H1 (cell line): ENCODE measurements around the gene SSBP3. TPM values are rescaled to one million over a fixed set of nuclear protein-coding genes. Genes with fewer than 3 reads are reported as not detected.

Experiments
- CTCF ChIA-PET: fragments of 300-600 bp; sonication (Branson Sonifier 250); formaldehyde crosslinking; loops from one replicate; lab custom pipeline; 2021; ENCODE audit not compliant: partially characterized antibody; lab: Charles Lee
- POLR2A ChIA-PET: fragments of 300-600 bp; sonication (Branson Sonifier 250); formaldehyde crosslinking; loops from one replicate; lab custom pipeline; 2021; ENCODE audit warnings: inconsistent platforms; ENCODE audit not compliant: partially characterized antibody; lab: Charles Lee
- DNase-seq, 2 experiments: peaks; one replicate each; pipeline versions ENCODE4 v3.0.0 to v3.0.0-alpha.2; 2010 to 2022; ENCODE audit warnings: low spot score in 2 of 2, low read depth in 1 of 2, mixed read lengths in 1 of 2
- FAIRE-seq: peaks from 2 replicates; lab custom pipeline; 2011; peaks lifted over from hg19 to GRCh38; lab: Jason Lieb, UNC
- H2AFZ ChIP-seq: 2 replicates; pipeline ENCODE4 v1.8.1; 2012; ENCODE audit warnings: low read length, inconsistent platforms
- H2AK5ac ChIP-seq: 2 replicates; pipeline ENCODE4 v1.6.1; 2013; ENCODE audit warnings: low read depth, low read length
- H2BK120ac ChIP-seq: replicated peaks from 2 replicates; pipeline ENCODE3; 2013; ENCODE audit warnings: low read depth, low read length, inconsistent platforms
- H2BK12ac ChIP-seq: 2 replicates; pipeline ENCODE4 v1.6.1; 2013; ENCODE audit warnings: low read depth, low read length
- H2BK15ac ChIP-seq: 2 replicates; pipeline ENCODE4 v1.6.1; 2013; ENCODE audit warnings: low read length
- H2BK20ac ChIP-seq: 2 replicates; pipeline ENCODE4 v1.6.1; 2013; ENCODE audit warnings: low read length
- H2BK5ac ChIP-seq: 2 replicates; pipeline ENCODE4 v1.6.1; 2013; ENCODE audit warnings: low read depth, low read length
- H3K14ac ChIP-seq: 2 replicates; pipeline ENCODE4 v1.6.1; 2013; ENCODE audit warnings: inconsistent platforms; ENCODE audit not compliant: insufficient read length
- H3K18ac ChIP-seq: 2 replicates; pipeline ENCODE4 v1.6.1; 2013; ENCODE audit warnings: low read length; ENCODE audit errors: extremely low read depth
- H3K23ac ChIP-seq: 2 replicates; pipeline ENCODE4 v1.6.1; 2013; ENCODE audit warnings: inconsistent platforms; ENCODE audit not compliant: insufficient read length
- H3K23me2 ChIP-seq: 2 replicates; pipeline ENCODE4 v1.6.1; 2013; ENCODE audit warnings: low read depth, low read length
- H3K27ac ChIP-seq: 2 replicates; pipeline ENCODE4 v1.6.1; 2011; ENCODE audit warnings: low read depth, low read length, inconsistent platforms
- H3K27me3 ChIP-seq, 4 experiments: replicated peaks in 1 of 4; 1 replicate in 1 of 4; 2 replicates in 3 of 4; pipeline versions ENCODE4 v1.6.1 to v1.8.1; 2011 to 2013; ENCODE audit warnings: low read length in 3 of 4, mild to moderate bottlenecking in 3 of 4, inconsistent platforms in 2 of 4, mixed read lengths in 2 of 4, moderate library complexity in 1 of 4; ENCODE audit not compliant: control insufficient read depth in 3 of 4, insufficient read depth in 3 of 4; ENCODE audit errors: extremely low read depth in 1 of 4
- H3K36me3 ChIP-seq, 4 experiments: 2 replicates each; pipeline versions ENCODE4 v1.6.1 to v1.8.1; 2011 to 2013; ENCODE audit warnings: mild to moderate bottlenecking in 4 of 4, low read length in 3 of 4, moderate library complexity in 2 of 4, control low read depth in 1 of 4, inconsistent platforms in 1 of 4; ENCODE audit not compliant: insufficient read depth in 4 of 4, control insufficient read depth in 2 of 4
- H3K4ac ChIP-seq: replicated peaks from 2 replicates; pipeline ENCODE3; 2013; ENCODE audit warnings: low read length, low read depth, mixed read lengths, inconsistent platforms; ENCODE audit not compliant: insufficient read length
- H3K4me1 ChIP-seq, 4 experiments: replicated peaks in 1 of 4; 1 replicate in 1 of 4; 2 replicates in 3 of 4; pipeline versions ENCODE4 v1.6.1 to v1.8.1; 2011 to 2013; ENCODE audit warnings: low read length in 3 of 4, inconsistent platforms in 2 of 4, mixed read lengths in 1 of 4; ENCODE audit not compliant: insufficient read depth in 4 of 4, control insufficient read depth in 3 of 4
- H3K4me2 ChIP-seq, 2 experiments: 2 replicates each; pipeline versions ENCODE4 v1.6.1 to v1.8.1; 2011 to 2013; ENCODE audit warnings: low read depth in 2 of 2, low read length in 2 of 2, control low read depth in 1 of 2, inconsistent platforms in 1 of 2, mild to moderate bottlenecking in 1 of 2; ENCODE audit not compliant: insufficient read depth in 1 of 2
- H3K4me3 ChIP-seq, 4 experiments: fragments of 200-600, 300-600 bp in 1 of 4; sonication (generic), shearing (Covaris generic), sonication (Bioruptor Twin) in 1 of 4; 2 replicates each; pipeline versions ENCODE4 v1.5.1 to v1.8.1; 2011 to 2016; ENCODE audit warnings: low read length in 4 of 4, low read depth in 3 of 4, control low read depth in 2 of 4, inconsistent platforms in 2 of 4, mild to moderate bottlenecking in 2 of 4, mixed read lengths in 1 of 4, moderate library complexity in 1 of 4; ENCODE audit not compliant: insufficient read depth in 2 of 4; ENCODE audit errors: extremely low read depth in 1 of 4
- H3K56ac ChIP-seq: replicated peaks from 2 replicates; pipeline ENCODE3; 2013; ENCODE audit warnings: low read depth, mild to moderate bottlenecking, mixed read lengths, low read length, inconsistent platforms; ENCODE audit not compliant: insufficient read length
- H3K79me1 ChIP-seq: 2 replicates; pipeline ENCODE4 v1.6.1; 2013; ENCODE audit warnings: low read depth, low read length, control low read depth
- H3K79me2 ChIP-seq, 2 experiments: 2 replicates each; pipeline versions ENCODE4 v1.6.1 to v1.8.1; 2012 to 2013; ENCODE audit warnings: low read length in 2 of 2, mild to moderate bottlenecking in 2 of 2, inconsistent platforms in 1 of 2; ENCODE audit not compliant: insufficient read depth in 2 of 2, control insufficient read depth in 1 of 2
- H3K9ac ChIP-seq, 4 experiments: replicated peaks in 1 of 4; 1 replicate in 1 of 4; 2 replicates in 3 of 4; pipeline versions ENCODE4 v1.6.1 to v1.8.1; 2011 to 2013; ENCODE audit warnings: low read depth in 3 of 4, low read length in 3 of 4, control low read depth in 2 of 4, mild to moderate bottlenecking in 2 of 4, moderate library complexity in 2 of 4, inconsistent platforms in 1 of 4; ENCODE audit errors: extremely low read depth in 1 of 4
- H3K9me3 ChIP-seq, 2 experiments: 2 replicates each; pipeline versions ENCODE4 v1.6.1 to v1.8.1; 2012 to 2013; ENCODE audit warnings: mild to moderate bottlenecking in 2 of 2, moderate library complexity in 2 of 2, control low read depth in 1 of 2, inconsistent platforms in 1 of 2, low read depth in 1 of 2, low read length in 1 of 2, mixed read lengths in 1 of 2; ENCODE audit not compliant: insufficient read depth in 2 of 2
- H4K20me1 ChIP-seq, 2 experiments: replicated peaks in 1 of 2; 2 replicates each; pipeline versions ENCODE3 to v1.8.1; 2011 to 2013; ENCODE audit warnings: inconsistent platforms in 2 of 2, low read length in 2 of 2, mild to moderate bottlenecking in 1 of 2; ENCODE audit not compliant: insufficient read depth in 2 of 2, control insufficient read depth in 1 of 2
- H4K5ac ChIP-seq: 2 replicates; pipeline ENCODE4 v1.6.1; 2013; ENCODE audit warnings: low read length, low read depth, mixed read lengths, inconsistent platforms; ENCODE audit not compliant: insufficient read length
- H4K8ac ChIP-seq: 2 replicates; pipeline ENCODE4 v1.8.0; 2013; ENCODE audit warnings: mild to moderate bottlenecking, moderate library complexity, low read length, inconsistent platforms; ENCODE audit not compliant: insufficient read depth; ENCODE audit errors: extremely low read depth
- H4K91ac ChIP-seq: replicated peaks from 2 replicates; pipeline ENCODE3; 2013; ENCODE audit warnings: low read length, mixed read lengths, inconsistent platforms; ENCODE audit not compliant: insufficient read length
- BRCA1 ChIP-seq: IDR thresholded peaks from 2 replicates; pipeline ENCODE4 v1.6.1; 2012; ENCODE audit warnings: low read depth, low read length, improper control_type of control experiment
- CEBPB ChIP-seq: IDR thresholded peaks from 2 replicates; pipeline ENCODE4 v1.6.1; 2012; ENCODE audit warnings: low read depth, low read length
- CHD1 ChIP-seq: IDR thresholded peaks from 2 replicates; pipeline ENCODE4 v1.6.1; 2012; ENCODE audit warnings: low read depth, low read length, improper control_type of control experiment
- CHD2 ChIP-seq: IDR thresholded peaks from 2 replicates; pipeline ENCODE4 v1.6.1; 2012; ENCODE audit warnings: low read length, improper control_type of control experiment
- CREB1 ChIP-seq: IDR thresholded peaks from 2 replicates; pipeline ENCODE4 v1.6.1; 2012; ENCODE audit warnings: inconsistent platforms
- EP300 ChIP-seq, 2 experiments: IDR thresholded peaks; 1 replicate in 1 of 2; 2 replicates in 1 of 2; pipeline ENCODE4 v1.6.1; 2011 to 2012; ENCODE audit warnings: low read depth in 2 of 2, low read length in 2 of 2, mild to moderate bottlenecking in 2 of 2, borderline replicate concordance in 1 of 2, inconsistent platforms in 1 of 2, moderate library complexity in 1 of 2
- FOSL1 ChIP-seq: IDR thresholded peaks from 2 replicates; pipeline ENCODE4 v1.6.1; 2011; ENCODE audit warnings: mild to moderate bottlenecking, low read depth, low read length, moderate library complexity; ENCODE audit not compliant: insufficient read depth
- HDAC6 ChIP-seq: IDR thresholded peaks from one replicate; pipeline ENCODE4 v1.7.1; 2012; ENCODE audit warnings: low read depth, mild to moderate bottlenecking, inconsistent platforms, low read length, moderate library complexity
- SIN3A ChIP-seq, 2 experiments: IDR thresholded peaks in 1 of 2; conservative IDR thresholded peaks in 1 of 2; 2 replicates each; pipeline ENCODE4 v1.6.1; 2011 to 2012; ENCODE audit warnings: low read length in 2 of 2, improper control_type of control experiment in 1 of 2, low read depth in 1 of 2, mild to moderate bottlenecking in 1 of 2
- SRF ChIP-seq: IDR thresholded peaks from 2 replicates; pipeline ENCODE4 v1.6.1; 2011; ENCODE audit warnings: mild to moderate bottlenecking, low read depth, low read length, moderate library complexity
- TAF1 ChIP-seq: IDR thresholded peaks from 2 replicates; pipeline ENCODE4 v1.6.1; 2011; ENCODE audit warnings: mild to moderate bottlenecking, low read depth, low read length
- WGBS, 2 experiments: shearing (Covaris generic) in 1 of 2; methylation state at CpG; one replicate each; pipeline versions ENCODE4 v1.1.6 to v1.1.7; 2013 to 2015; ENCODE audit warnings: low lambda C conversion rate in 2 of 2, mixed read lengths in 2 of 2, inconsistent platforms in 1 of 2, low coverage in 1 of 2, missing lambda C conversion rate in 1 of 2; ENCODE audit not compliant: insufficient replicate concordance in 2 of 2, insufficient coverage in 1 of 2, insufficient read length in 1 of 2; ENCODE audit errors: extremely low coverage in 1 of 2, missing lambda C conversion rate in 1 of 2; 5-methylcytosine and 5-hydroxymethylcytosine counted together
- polyA plus RNA-seq, 7 experiments: library from polyadenylated mRNA; depleted of rRNA in 3 of 7; stranded (reverse) in 5 of 7; unstranded in 2 of 7; fragments of >200 nt in 5 of 7; fragments of 200-250 nt in 2 of 7; gene quantifications; 1 replicate in 5 of 7; 2 replicates in 1 of 7; 4 replicates in 1 of 7; pipeline versions ENCODE4 v1.2.1 to v1.2.3, GENCODE V29; 2011 to 2013; ENCODE audit warnings: missing spikeins in 2 of 7, mixed read lengths in 2 of 7
- total RNA-seq: library from RNA; stranded (reverse); fragmentation: NEBNext Ultra II Directional; extraction: Animal tissue kit (Norgen Biotek cat#: 25700); gene quantifications from 2 replicates; pipeline ENCODE4 v1.2.1, GENCODE V29; 2021
- TF ChIP-seq, protein P1 (sequence below): IDR thresholded peaks from 2 replicates; pipeline ENCODE4 v1.6.1; 2012; ENCODE audit warnings: low read length, inconsistent platforms
- TF ChIP-seq, protein P2 (sequence below): IDR thresholded peaks from 2 replicates; pipeline ENCODE4 v1.6.1; 2011; ENCODE audit warnings: low read depth, mild to moderate bottlenecking, low read length; ENCODE audit not compliant: insufficient read depth

The SSBP3 gene
- total and polyA plus RNA-seq, 2 of the 8 experiments (the other 6 are each of a cell fraction or from before 2014, with no cell fraction given): 99.7 to 133 TPM

DNA sequence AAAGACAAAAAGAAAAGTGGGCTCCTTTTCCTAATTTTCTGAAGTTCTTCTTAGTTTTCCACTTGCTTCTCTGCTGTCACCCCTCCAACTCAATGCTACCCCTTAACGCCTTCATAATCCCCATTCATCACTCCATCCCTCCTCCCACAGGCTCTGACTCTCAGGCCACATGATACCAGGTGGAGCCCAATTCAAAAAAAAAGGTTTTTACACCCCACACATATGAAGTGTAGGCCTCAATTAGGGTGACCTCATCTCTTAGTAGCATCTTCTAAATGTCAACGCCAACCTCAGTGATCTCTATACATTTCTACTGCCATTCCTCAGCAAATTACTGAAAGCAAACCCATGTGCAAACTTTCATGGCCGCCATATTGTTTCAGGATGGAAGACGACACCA lies 6.4 kb downstream of the SSBP3 start:
- Histone ChIP-seq H3K18ac (no peak overlapping the region), H3K4ac (no peak overlapping the region), H2BK12ac (no peak overlapping the region), H2AK5ac (no peak overlapping the region), H3K36me3 (peaks cover 42 to 89% (median 56%) of the 10 kb centered on the region in 4 experiments), H3K9ac (no peak overlapping the region), H3K9me3 (no peaks in the 10 kb centered on the region), H3K4me1 (peaks cover 6 to 19% (median 15%) of the 10 kb centered on the region in 4 experiments), H4K20me1 (peaks cover 26 to 66% of the 10 kb centered on the region in 2 experiments), H3K4me2 (no peak overlapping the region), H3K79me1 (peaks cover 45% of the 10 kb centered on the region), H2BK15ac (no peak overlapping the region), H3K56ac (no peak overlapping the region), H2BK20ac (no peak overlapping the region), H3K79me2 (peaks cover 31 to 98% of the 10 kb centered on the region in 2 experiments), H3K27me3 (no peaks in the 10 kb centered on the region), H3K14ac (no peak overlapping the region), H4K8ac (no peak overlapping the region), H3K23me2 (peaks cover 9% of the 10 kb centered on the region; the same call in 1 of the 2 replicates), H2BK5ac (no peak overlapping the region), H2BK120ac (no peak overlapping the region), H3K23ac (no peak overlapping the region), H2AFZ (no peak overlapping the region), H3K27ac (no peak overlapping the region), H4K5ac (no peak overlapping the region), H3K4me3 (no peak overlapping the region), H4K91ac (no peak overlapping the region)
- ChIA-PET CTCF (no interaction called here), POLR2A (interaction anchor here (1.0 to 1.1 kb wide), 2 partner anchors 19 to 26 kb away, joined by 4 read pairs; no protein-coding TSS in a partner anchor)
- FAIRE-seq (no peak), DNase-seq (no peak)
- 94 to 100% methylated on average over 1 to 4 of the region's 4 CpGs for WGBS, 2 experiments
- TF ChIP-seq CEBPB (no peak), CREB1 (no peak), HDAC6 (no peak), SIN3A (conservative IDR thresholded peaks at IDR 0.05 in 1 of 2, IDR thresholded peaks at IDR 0.05 in 1 of 2; ENCODE audit: low read depth in 1 of 2, low read length in 2 of 2) (no peak), TAF1 (no peak), FOSL1 (no peak), EP300 (IDR thresholded peaks at IDR 0.05; ENCODE audit: borderline replicate concordance in 1 of 2, low read depth in 2 of 2, low read length in 2 of 2) (no peak), SRF (no peak), CHD1 (no peak), CHD2 (no peak), BRCA1 (no peak)
- TF ChIP-seq, protein P1, sequence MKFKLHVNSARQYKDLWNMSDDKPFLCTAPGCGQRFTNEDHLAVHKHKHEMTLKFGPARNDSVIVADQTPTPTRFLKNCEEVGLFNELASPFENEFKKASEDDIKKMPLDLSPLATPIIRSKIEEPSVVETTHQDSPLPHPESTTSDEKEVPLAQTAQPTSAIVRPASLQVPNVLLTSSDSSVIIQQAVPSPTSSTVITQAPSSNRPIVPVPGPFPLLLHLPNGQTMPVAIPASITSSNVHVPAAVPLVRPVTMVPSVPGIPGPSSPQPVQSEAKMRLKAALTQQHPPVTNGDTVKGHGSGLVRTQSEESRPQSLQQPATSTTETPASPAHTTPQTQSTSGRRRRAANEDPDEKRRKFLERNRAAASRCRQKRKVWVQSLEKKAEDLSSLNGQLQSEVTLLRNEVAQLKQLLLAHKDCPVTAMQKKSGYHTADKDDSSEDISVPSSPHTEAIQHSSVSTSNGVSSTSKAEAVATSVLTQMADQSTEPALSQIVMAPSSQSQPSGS: no peak
- TF ChIP-seq, protein P2, sequence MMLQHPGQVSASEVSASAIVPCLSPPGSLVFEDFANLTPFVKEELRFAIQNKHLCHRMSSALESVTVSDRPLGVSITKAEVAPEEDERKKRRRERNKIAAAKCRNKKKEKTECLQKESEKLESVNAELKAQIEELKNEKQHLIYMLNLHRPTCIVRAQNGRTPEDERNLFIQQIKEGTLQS: no peak
